Left renal pelvis (tissue), 4 donors: Measurements from ENCODE around the gene ZSWIM9. TPM values are rescaled to one million over a fixed set of nuclear protein-coding genes. Genes with fewer than 3 reads are reported as not detected.
"Not testable (repeated sequence)": the region's sequence is repeated elsewhere in the genome, so short reads cannot be mapped to it uniquely, and the experiment has no call there.

Source experiments
- DNase-seq, 4 donors: peaks; one replicate each; pipeline ENCODE4 v3.0.0-alpha.2; 2013; ENCODE audit warnings: low read depth in 4 of 4, low spot score in 3 of 4
- polyA plus RNA-seq, 4 donors: library from polyadenylated mRNA; unstranded; fragments of 120-200 nt; gene quantifications; one replicate each; pipeline ENCODE4 v1.2.1, GENCODE V29; 2013; ENCODE audit not compliant: insufficient read length in 4 of 4

Gene ZSWIM9
- polyA plus RNA-seq, 4 donors = 6.8 to 11.4 (median 9.3) TPM

- no peak for DNase-seq
Measured at GRCh38 chr19:48210005-48210404, 39.5 kb downstream of the ZSWIM9 start.

DNA sequence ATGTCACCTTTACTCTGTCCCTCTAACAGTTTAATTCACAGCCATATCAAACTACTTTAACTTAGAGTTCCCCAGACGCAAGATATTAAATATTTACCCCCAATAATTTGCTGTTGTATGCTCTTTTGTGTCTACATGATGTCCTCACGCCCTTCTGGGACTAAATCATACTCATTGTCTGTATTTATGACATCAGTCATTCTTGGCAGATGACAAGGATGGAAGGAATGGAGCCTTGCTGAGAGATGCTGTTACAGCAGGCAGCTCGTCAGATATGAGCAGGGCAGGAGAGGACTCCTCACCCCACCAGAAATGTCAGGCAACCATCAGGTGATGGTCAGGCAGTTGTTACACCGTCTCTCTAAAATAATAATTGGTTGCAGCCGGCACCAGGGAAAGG is 43.5 kb downstream of the ZSWIM9 start:
- no peak for DNase-seq

- DNase-seq = no peak
Measured at GRCh38 chr19:48216933-48217332, 46.5 kb downstream of the ZSWIM9 start.

- DNase-seq = no peak
Measured at GRCh38 chr19:48218997-48219396, 48.5 kb downstream of the ZSWIM9 start.

DNA sequence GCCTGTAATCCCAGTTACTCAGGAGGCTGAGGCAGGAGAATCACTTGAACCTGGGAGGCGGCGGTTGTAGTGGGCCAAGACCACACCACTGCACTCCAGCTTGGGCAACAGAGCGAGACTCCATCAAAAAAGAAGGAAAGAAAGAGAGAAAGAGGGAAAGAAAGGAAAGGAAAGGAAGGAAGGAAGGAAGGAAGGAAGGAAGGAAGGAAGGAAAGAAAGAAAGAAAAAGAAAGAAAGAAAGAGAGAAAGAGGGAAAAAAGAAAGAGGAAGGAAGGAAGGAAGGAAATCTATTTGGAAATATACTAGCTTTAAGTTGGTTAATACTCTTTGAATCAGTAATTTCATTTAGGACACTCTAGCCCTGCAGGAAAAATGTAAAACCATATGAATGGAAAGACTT is 50.3 kb downstream of the ZSWIM9 start:
- DNase-seq = not testable (repeated sequence)

DNA sequence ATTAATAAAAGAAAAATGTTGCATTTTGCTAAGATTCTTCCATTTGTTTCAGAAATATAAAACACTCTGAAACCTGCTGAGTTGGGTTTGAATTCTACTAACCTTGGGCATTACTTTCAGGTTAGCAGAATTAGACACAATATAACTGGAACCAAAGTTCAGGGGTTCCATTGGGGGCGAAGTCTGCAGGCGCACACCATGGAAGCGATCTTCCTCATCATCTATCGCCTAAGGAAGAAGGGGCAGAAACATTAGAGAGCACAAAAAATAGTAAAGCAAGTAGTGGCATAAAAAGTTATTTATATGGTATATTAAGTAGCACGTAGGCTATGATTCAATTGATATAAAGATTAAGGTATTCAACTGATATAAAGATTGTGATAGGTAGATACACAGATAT is 51.1 kb downstream of the ZSWIM9 start:
- DNase-seq = no peak

DNA sequence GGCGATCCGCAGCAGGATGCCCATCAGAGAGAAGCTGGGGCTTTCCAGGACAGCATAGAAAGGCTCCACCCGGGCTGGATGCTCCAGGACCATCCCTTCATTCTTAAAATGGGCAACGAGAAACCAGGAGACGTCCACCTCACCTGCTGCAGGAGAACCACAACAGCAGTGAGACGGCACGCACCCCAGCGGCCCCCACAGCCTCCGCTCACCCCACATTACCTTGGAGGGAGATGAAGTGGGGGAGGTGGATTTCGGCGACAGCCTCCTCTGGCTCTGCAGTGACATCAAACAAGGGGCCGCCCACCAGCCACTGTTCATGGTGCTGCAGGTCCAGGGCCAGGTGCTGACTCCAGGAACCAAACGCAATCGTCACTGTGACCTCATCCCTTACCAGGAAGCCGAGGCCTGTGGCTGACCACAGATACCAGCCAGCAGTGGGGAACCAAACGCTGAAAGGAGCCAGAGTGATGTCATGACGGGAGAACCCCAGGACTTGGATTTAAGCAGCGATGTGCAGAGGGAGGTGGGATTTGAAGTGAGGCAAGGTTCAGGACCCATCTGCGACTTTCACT is 60.2 kb downstream of the ZSWIM9 start:
- no peak for DNase-seq

GRCh38 chr19:48237057-48237456 is 66.6 kb downstream of the ZSWIM9 start:
- no peak for DNase-seq

DNA sequence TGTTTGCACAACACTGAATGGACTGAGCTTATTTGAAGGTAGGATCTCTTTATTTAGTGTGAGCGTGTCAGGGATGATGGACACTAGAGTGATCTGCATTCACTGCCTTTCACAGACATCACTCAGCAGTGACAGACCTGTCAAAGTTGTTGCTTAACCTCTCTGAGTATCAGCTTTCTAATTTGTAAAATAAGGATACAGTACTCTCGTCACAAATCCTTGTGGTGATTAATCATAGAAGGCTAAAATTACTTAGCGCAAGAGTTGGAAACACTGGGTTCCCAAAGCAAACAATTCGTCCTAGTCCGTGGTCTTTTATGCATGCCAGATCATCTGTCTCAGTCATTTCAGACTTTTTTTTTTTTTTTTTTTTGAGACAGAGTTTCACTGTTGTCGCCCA is 68.6 kb downstream of the ZSWIM9 start:
- no peak for DNase-seq

DNA sequence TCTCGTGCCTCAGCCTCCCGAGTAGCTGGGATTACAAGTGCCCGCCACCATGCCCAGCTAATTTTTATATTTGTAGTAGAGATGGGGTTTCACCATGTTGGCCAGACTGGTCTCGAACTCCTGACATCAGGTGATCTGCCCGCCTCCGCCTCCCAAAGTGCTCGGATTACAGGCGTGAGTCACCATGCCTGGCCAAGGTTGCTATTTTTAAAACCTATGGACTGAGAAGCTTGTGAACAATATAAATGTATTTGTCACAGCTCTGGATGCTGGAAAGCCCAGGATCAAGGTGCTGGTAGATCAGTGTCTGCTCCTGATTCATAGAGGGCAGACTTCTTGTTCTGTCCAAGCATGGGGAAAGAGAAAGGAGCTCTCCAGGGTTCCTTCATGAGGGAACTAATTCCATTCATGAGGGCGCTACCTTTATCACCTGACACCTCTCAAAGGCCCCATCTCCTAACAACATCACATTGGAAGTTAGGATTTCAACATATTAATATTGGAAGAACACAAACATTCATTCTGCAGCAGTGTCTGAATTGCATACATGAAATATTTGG is 69.2 kb downstream of the ZSWIM9 start:
- DNase-seq = no peak

GRCh38 chr19:48241771-48242170 is 71.3 kb downstream of the ZSWIM9 start:
- not testable (repeated sequence) for DNase-seq

GRCh38 chr19:48244281-48244680 is 73.8 kb downstream of the ZSWIM9 start:
- no peak for DNase-seq

DNA sequence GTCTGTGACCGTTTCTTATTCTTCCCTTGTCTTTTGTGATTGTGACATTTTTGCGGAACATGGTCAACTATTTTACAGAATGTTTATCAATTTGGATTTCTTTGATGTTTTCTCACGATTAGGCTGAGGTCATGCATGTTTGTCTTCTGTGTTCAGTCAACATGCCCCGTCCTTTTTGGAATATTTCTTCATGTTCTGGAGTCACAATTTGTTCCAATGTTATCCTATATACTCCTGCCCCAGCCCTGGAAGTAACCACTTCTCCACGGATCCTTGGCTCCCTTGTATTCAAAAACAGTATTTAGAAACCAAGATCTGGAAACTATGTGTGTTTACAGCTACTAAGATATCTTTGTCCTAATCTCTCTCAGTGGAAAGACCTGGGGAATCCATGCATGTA is 75.6 kb downstream of the ZSWIM9 start:
- no peak for DNase-seq

DNA sequence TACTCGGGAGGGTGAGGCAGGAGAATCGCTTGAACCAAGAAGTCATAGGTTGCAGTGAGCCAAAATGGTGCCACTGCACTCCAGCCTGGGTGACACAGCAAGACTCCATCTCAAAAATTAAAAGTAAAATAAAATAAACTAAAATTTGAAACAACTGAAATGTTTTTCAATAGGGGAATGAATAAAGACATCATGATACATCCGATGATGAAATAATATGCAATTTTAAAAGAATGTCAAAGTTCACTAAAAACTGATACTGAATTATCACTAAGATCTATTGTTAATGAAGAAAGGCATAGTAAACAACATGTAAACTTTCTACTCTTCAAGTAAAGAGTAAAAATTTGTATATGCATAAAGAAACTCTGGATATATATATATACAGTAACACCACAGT is 76.7 kb downstream of the ZSWIM9 start:
- no peak for DNase-seq

Other genes with a start within 250 kb of the ZSWIM9 start
- gene BSPH1, start 178.5 kb upstream of the ZSWIM9 start, polyA plus RNA-seq = not detected
- under 1 TPM in 1 of 4 donors, not detected in 3; 0.46 TPM for gene ELSPBP1, start 176.0 kb upstream of the ZSWIM9 start, polyA plus RNA-seq
- not detected for gene CABP5, start 126.6 kb upstream of the ZSWIM9 start, polyA plus RNA-seq
- gene PLA2G4C, start 59.9 kb upstream of the ZSWIM9 start, polyA plus RNA-seq = 1 to 10 TPM; 4.0 to 5.6 (median 4.5) TPM
- gene LIG1, start 336 bp upstream of the ZSWIM9 start, polyA plus RNA-seq = 10 to 100 TPM; 45.5 to 69.6 (median 60.7) TPM
- 10 to 100 TPM; 52.7 to 63.3 (median 56.4) TPM for gene CARD8, start 85.2 kb downstream of the ZSWIM9 start, polyA plus RNA-seq
- gene ZNF114, start 99.4 kb downstream of the ZSWIM9 start, polyA plus RNA-seq = 1 to 10 TPM; 5.1 to 7.8 (median 6.7) TPM
- 100 to 1,000 TPM in 1 of 4 donors, 10 to 100 TPM in 3; 68.5 to 190 (median 82.6) TPM for gene EMP3, start 154.9 kb downstream of the ZSWIM9 start, polyA plus RNA-seq
- gene TMEM143, start 193.3 kb downstream of the ZSWIM9 start, polyA plus RNA-seq = 10 to 100 TPM in 3 of 4 donors, 1 to 10 TPM in 1; 4.0 to 14.2 (median 11.8) TPM
- gene SYNGR4, start 193.7 kb downstream of the ZSWIM9 start, polyA plus RNA-seq = under 1 TPM; 0.14 to 0.44 (median 0.33) TPM
- 100 to 1,000 TPM; 203 to 255 (median 230) TPM for gene KDELR1, start 220.9 kb downstream of the ZSWIM9 start, polyA plus RNA-seq
- gene GRIN2D, start 223.0 kb downstream of the ZSWIM9 start, polyA plus RNA-seq = 1 to 10 TPM in 1 of 4 donors, under 1 TPM in 3; 0.54 to 2.2 (median 0.67) TPM